Medulla oblongata (tissue), 1 donor: Measurements from ENCODE around the gene GLS2.
"Not testable (repeated sequence)": the region's sequence is repeated elsewhere in the genome, so short reads cannot be mapped to it uniquely, and the experiment has no call there.

Source experiments
- DNase-seq: peaks from one replicate; pipeline ENCODE4 v3.0.0-alpha.2; 2015; ENCODE audit errors: extremely low spot score

Gene GLS2

DNA sequence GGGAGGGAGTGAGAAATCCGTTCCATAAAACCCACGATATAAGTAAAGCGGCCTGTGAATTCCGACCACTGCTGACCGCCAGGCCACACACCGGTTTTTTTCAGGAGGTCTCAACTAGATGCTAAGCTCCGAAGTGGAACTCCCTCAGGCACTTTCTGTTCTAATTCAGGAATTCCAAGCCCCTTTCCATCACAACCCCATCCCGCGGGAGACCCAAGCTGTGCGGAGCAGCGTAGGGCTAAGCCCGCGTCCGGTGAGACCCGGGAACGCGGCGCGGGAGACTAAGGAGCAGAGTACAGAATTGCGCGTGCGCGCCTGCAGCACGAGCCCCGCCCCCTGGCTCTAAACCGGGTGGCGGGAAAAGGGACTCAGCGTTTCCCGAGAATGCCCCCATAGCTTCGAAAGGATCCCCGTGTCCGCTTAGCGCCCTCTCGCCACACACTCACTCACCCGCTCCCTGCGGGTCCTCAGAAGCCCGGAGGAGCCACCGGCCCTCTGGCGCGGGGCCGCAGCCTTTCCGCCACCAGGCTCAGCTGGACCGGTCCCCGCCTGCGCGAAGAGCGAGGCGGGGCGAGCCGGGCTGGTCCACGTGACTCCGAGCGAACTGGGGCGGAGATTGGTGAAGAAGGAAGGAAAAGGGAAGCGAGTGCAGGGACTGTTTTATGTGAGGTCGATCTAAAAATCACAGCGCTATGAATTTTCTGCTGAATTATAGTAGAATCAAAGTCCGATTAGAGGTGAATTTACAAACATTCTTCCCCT, 38.9 kb downstream of the GLS2 start, which contains the start of gene TIMELESS:
Gene TIMELESS, minus strand, starts transcription at position 567 of the 762 bp plus-strand sequence. CDS start 15,256 bp downstream, outside the sequence.
- peak; percentile 96 for DNase-seq

DNA sequence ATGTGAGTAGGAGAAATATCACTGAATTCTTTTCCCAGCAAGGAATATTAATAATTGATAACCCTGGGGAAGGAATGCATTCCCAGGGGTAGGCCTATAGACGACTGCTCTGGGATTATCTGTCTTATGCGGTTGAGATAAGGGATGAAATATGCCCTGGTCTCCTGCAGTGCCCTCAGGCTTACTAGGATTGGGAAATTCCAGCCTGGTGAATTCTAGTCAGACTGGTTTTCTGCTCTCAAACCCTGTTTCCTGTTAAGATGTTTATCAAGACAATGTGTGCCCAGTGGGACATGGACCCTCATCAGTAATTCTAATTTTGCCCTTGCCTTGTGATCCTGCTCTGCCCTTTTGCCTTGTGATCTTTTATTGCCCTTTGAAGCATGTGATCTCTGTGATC, 44.8 kb downstream of the GLS2 start:
- not testable (repeated sequence) for DNase-seq

DNA sequence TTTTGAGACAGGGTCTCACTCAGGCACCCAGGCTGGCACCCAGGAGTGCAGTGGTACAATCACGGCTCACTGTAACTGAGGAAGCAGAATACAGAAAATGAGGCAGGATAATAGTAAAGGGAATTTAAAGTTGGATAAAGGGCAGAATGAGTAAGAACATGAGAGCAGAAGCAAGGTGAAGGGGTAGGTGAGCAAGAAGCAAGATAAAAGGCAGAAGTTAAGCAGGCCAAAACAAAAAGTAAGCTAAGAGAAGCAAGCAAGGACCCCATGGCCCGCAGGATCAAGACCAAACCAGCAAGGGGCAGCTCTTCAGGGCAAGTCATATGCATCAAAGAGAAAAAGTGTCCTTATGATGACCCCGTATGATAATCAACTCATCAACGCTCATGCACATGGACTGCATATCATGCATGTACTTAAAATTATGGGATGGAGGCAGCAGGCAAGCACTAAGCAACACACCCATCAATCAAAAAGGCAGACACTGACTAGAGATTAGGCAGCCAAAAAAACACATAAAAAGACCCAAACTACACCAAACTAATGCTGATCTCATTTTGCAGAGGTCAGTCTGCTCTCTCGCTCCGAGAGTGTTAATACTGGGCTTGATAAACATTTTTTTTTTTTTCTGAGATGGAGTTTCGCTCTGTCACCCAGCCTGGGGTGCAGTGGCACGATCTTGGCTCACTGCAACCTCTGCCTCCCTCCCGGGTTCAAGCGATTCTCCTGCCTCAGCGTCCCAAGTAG, 50.4 kb downstream of the GLS2 start:
- no peak for DNase-seq

DNA sequence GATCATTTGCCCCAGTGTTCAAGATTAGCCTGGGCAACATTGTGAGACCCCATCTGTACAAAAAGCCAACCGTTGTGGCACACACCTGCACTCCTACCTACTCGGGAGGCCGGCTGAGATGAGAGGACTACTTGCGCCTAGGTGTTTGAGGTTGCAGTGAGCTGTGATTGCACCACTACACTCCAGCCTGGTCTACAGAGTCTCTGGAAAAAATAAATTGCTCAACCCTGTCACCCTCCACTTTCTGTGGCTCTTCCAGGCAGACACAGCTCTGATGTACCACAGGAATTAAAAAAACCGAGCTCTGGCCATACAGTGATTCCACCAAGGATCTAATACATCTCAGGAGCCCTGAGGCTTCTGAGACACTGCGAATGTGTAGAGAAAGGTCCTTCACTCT, 53.1 kb downstream of the GLS2 start:
- DNase-seq = no peak

DNA sequence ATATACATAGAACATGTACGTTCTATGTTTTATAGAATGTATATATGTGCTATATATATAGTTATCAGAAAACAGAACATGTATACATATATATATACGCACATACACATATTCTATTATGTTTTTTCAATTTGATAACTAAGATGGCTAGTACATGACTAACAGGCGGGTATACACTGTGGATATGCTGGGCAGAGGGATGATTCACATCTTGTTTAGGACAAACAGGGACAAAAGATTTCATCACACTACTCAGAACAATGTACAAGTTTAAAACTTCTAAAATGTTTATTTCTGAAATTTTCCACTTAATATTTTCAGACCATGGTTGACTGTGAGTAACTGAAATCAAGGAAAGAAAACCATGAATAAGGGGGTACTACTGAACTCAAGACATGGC, 56.1 kb downstream of the GLS2 start:
- no peak for DNase-seq

DNA sequence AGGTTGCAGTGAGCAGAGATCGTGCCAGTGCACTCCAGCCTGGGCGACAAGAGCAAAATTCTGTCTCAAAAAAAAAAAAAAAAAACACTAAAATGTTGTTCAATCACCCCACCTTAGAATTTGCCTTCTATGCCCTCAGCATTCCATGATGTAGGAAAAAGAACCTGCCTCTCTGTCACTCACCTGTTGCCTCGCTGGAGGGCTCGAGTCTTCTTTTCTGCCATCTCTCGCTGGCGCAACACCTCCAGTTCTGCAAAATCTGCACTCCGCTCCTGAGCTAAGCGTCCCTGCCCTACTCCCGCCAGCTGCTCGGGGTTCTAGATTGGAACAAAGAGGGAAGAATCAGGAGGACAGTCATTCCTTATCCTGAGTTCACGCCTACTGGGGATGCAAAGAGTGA, 56.7 kb downstream of the GLS2 start:
- no peak for DNase-seq

DNA sequence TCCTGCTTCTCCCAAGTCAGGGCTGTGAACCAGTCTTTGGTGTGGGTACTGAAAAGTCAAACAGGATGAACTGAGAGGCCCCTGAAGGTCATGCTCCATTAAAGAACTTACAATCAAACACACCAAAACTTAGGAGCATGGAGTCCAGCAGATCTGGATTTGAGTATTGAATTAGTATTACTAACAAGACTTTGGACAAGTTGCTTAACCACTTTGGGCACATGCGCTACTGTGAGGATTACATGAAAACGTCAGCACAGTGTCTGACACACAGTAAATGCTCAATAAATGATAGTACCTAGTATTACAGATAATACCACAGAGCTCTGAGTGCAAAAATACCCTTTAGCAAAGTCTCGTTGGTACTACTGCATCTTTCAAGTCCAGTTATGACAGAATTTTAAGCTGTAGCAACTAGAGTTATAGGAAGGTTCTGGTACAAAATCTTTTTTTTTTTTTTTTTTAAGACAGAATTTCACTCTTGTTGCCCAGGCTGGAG, 62.0 kb downstream of the GLS2 start:
- no peak for DNase-seq

DNA sequence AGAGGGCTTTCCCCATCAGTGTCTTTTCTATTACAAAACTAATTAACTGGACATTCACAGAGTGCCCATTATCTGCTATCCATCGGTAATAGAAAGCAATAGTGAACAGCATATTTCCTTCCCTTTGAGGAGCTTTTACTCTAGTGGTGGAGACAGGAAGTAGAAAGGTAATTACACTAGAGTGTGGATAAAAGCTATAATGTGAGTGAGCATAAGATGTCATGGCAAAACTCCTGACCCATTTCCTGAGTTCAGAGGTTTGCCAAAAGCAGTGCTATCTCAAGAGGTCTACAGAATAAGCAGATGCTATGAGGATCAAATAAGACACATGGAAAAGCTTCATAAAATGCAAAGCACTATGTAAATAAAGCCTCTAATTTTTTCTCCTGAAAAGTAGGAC, 62.8 kb downstream of the GLS2 start:
- DNase-seq = no peak
